HG02610 (cell line): ENCODE data around the gene SMIM3.
"Not testable (repeated sequence)": the region's sequence is repeated elsewhere in the genome, so short reads cannot be mapped to it uniquely, and the experiment has no call there.

Experiments
- ATAC-seq: cut with Tn5 transposase; IDR thresholded peaks from one replicate; pipeline ENCODE4 v1.9.1; 2021; ENCODE audit warnings: mild to moderate bottlenecking, moderate library complexity; ENCODE audit not compliant: unreplicated experiment

The SMIM3 gene, protein sequence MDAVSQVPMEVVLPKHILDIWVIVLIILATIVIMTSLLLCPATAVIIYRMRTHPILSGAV

DNA sequence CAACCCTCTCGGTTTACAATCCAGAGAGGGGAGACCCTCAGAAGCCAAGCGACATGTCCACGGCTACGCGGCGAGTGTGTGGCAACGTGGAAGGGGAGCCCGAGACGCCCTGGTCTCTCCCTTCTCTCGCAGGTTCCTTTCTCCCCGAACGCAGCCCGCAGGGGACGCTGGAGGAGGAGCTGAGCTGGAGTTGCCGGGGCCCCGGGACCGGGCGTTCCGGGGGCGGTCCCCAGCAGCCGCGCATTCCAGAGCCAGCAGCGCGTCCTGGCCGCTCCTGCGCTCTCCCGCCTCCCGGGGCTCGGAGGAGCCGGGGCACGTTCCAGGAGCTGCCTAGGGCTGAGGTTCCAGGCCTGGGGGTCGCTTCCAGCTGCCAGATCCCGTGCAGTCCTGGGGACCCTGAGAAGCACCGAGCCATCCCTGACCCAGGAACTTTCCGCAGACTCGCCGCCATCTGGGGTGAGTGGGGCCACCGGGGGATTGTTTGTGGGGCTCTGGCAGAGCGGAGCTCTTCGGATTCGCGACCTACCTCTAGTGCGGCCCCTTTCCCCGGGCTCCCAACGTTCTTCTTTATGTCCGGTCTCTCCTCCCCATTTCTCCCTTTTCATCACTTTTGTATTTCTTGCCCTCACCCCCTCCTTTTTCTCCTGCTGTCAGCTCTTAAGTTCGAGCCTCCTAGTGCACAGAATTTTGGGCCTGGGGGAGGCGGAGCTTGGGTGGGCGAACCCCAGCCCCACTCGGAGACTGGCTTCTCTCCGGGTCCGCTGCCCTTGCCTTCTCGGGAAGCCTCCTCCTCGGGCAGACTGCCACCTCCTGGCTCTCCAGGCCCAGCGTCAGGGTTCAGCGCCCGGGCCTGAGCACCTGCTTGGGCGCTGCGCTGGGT lies at the start of gene SMIM3:
SMIM3 (plus strand) TSS at position 241 of the 880 bp plus-strand sequence. CDS start 16,684 bp downstream, outside the sequence.
- ATAC-seq: peak; percentile 21

DNA sequence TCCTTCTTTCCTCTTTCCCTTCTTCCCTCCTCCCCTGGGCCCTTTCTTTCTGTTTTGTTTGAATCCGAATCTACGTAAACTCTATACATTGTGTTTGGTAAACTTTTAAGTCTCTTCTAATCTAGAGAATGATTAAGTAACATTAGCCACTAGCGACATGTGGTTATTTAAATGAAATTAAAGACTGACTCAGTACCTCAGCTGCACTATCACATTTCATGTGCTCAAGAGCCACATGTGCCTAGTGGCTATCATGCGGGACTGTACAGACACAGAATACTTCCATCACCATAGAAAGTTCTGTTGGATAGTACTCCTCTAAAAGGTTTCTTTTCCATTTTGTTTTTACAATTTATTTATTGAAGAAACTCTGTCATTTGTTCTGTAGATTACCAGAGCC lies 48.7 kb upstream of the SMIM3 start:
- ATAC-seq: no peak

DNA sequence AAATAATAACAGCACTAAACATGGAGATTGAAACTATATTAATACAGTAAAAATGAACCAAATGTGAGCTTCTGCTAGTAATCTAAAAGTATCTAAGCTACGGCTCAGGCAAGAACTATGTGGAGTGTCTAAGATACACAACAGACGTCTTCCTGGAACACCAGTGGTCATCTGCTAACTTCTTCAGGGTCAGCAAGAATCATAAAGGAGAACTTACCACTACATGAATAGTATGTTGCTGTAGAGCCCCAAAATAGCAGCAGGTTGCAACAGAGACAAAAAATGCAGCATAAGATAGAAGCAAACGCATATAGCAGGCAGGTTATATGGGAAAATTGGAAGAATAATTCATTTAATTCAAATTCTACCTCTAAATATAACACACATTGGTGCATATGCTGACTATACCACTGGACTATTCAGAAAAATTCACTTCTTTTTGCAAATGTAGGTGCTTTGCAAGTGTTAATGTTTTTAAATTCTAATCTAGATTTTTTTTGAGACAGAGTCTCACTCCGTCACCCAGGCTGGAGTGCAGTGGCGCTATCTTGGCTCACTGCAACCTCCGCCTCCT lies 46.8 kb upstream of the SMIM3 start:
- no peak for ATAC-seq

GRCh38 chr5:150734579-150735384 lies 43.8 kb upstream of the SMIM3 start:
- ATAC-seq: peak; percentile 60

DNA sequence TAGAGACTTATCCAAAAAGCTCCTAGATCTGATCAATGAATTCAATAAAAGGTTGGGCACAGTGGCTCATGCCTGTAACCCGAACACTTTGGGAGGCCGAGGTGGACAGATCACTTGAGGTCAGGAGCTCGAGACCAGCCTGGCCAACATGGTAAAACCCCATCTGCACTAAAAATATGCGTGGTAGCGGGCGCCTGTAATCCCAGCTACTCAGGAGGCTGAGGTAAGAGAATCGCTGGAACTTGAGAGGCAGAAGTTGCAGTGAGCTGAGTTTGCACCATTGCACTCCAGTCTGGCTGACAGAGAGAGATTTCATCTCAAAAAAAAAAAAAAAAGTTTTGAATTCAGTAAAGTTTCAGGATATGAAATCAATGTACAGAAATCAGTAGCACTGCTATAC lies 39.7 kb upstream of the SMIM3 start:
- no peak for ATAC-seq

DNA sequence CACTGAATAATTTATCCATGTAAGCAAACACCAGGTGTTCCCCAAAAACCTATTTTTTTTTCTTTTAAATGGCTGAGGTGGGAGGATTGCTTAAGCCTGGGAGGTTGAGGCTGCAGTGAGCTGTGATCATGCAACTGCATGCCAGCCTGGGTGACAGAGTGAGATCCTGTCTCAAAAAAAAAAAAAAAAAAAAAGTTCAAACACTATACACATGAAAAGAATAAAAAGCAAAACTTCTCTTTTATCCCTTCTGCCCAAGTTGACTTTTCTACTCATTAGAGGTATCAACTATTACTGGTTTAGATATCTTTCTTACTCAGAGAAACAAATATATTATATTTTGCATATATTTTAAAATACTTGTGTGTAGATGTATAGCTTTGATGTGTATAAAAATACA lies 37.6 kb upstream of the SMIM3 start:
- no peak for ATAC-seq

GRCh38 chr5:150742455-150743141 lies 36.0 kb upstream of the SMIM3 start:
- not testable (repeated sequence) for ATAC-seq

DNA sequence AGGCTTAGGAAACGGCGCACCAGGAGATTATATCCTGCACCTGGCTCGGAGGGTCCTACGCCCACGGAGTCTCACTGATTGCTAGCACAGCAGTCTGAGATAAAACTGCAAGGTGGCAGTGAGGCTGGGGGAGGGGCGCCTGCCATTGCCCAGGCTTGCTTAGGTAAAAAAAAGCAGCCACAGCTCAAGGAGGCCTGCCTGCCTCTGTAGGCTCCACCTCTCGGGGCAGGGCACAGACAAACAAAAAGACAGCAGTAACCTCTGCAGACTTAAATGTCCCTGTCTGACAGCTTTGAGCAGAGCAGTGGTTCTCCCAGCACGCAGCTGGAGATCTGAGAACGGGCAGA lies 35.4 kb upstream of the SMIM3 start:
- ATAC-seq: not testable (repeated sequence)

DNA sequence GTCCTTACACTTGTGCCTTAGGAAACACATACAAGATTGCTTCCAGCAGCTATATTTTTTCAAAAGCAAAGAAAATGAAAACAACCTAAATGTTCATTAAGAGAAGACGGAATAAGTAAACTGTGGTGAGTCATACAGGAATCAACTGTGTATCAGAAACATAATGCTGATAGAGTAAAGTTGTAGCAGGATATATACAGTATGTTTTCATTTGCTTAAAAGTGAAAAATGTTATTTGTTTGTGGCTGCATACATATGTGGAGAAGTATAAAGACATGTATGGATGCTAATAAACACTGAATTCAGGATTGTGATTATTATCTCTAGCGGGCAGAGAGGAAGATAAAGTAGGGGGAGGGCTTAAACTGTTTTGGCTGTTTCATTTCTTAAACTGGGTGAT lies 28.1 kb upstream of the SMIM3 start:
- no peak for ATAC-seq

- no peak for ATAC-seq
Measured at GRCh38 chr5:150751096-150751891, 27.3 kb upstream of the SMIM3 start.

- ATAC-seq: no peak
Measured at GRCh38 chr5:150753463-150753862, 25.1 kb upstream of the SMIM3 start.

GRCh38 chr5:150753863-150754262 lies 24.7 kb upstream of the SMIM3 start:
- no peak for ATAC-seq

GRCh38 chr5:150757087-150757649 lies 21.4 kb upstream of the SMIM3 start:
- no peak for ATAC-seq

DNA sequence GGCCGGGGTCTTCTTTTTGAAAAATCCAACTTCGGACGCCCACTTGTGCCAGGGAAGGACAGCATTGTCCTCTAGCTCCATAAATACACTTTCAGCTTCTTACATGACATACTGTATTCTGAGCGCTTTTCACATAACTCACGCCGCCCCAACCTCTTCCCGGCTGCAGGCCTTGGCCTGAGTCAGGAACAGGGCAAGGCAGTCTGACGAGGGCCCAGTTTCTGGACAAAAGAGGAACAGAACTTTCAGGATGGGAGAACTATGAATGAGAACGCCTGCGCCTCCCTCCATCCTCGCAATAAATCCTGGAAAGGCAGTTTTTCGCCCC lies 20.4 kb upstream of the SMIM3 start:
- ATAC-seq: peak; percentile 14

DNA sequence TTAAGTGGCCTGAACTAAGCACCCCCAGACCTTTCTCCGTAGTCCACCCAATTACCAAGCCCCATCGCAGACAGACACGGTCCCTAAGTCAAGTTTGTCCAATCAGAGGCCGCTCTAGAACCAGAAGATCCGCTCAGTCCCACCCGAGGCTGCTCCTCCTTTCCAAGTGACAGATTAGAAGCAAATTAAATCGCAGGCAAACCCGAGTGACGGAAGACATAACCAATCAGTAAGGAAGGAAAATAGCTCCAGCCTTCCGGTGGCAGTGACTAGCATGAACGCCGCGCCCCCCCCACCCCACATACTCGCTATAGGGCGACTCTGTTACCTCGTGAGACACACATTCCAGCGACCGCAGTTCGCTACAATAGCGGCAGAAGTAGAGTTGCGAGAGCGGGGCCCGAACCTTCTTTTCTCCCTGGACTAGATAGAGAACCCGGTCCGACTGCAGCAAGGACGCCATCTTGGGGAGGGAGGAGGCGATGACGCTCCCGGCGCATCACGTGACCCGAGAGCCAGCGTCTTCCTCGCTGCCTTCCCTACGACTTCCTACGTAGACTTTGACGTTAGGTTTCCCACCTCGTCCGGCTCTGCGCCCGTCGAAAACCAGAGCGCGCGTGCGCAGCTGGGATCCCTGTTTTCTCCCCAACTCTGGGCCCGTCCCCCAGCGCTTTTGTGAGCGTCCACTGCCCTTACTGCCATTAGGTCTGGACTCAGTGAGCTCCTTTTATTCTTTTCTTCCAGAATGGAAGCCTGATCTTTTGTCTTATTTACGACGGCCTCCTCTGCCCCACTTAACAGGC lies 19.8 kb upstream of the SMIM3 start, which contains the start of gene DCTN4:
DCTN4 (minus strand) TSS at position 487 of the 803 bp plus-strand sequence; CDS start at position 463, 24 bp downstream.
- peak; percentile 96 for ATAC-seq

GRCh38 chr5:150759334-150759583 lies 19.3 kb upstream of the SMIM3 start:
- peak; percentile 2 for ATAC-seq

- no peak for ATAC-seq
Measured at GRCh38 chr5:150762211-150762610, 16.3 kb upstream of the SMIM3 start.

- no peak for ATAC-seq
Measured at GRCh38 chr5:150763023-150763769, 15.4 kb upstream of the SMIM3 start.

DNA sequence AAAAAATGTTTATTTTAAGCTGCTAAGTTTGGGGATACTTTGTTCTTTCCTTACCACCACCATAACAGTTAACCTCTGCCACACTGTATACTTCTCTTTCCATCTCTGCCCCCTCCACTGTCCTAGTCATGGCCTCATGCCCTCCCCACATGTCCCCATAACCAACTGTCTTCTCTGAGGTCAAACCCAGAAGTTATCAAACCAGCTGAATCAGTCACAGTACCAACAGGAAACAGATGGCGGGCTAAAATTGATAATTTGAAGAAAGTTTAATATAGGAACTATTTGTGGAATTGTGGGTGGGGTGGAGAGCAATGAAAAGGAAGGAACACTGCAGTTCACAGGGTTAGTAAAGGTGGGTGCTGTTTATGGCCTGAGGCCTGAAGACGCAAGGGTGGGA lies 14.0 kb upstream of the SMIM3 start:
- no peak for ATAC-seq
